Stomach smooth muscle (tissue), 2 donors: Measurements from ENCODE around the gene HTR2B.
A peak's percentile ranks its signal among the peaks of the same experiment; 100 is the strongest.
"Not testable (repeated sequence)": the region's sequence is repeated elsewhere in the genome, so short reads cannot be mapped to it uniquely, and the experiment has no call there.

Experiments used
- H3K27ac ChIP-seq: one replicate; pipeline ENCODE4 v1.7.0; 2013; ENCODE audit warnings: mild to moderate bottlenecking, low read length, inconsistent platforms
- H3K27me3 ChIP-seq, 2 donors: one replicate each; pipeline ENCODE4 v1.7.0; 2013; ENCODE audit warnings: low read length in 2 of 2; ENCODE audit not compliant: insufficient read depth in 2 of 2, control insufficient read depth in 1 of 2
- H3K36me3 ChIP-seq, 2 donors: one replicate each; pipeline ENCODE4 v1.7.0; 2013; ENCODE audit warnings: low read length in 2 of 2; ENCODE audit not compliant: control insufficient read depth in 2 of 2, insufficient read depth in 2 of 2
- H3K4me1 ChIP-seq: one replicate; pipeline ENCODE4 v1.7.0; 2013; ENCODE audit warnings: low read length; ENCODE audit not compliant: control insufficient read depth, insufficient read depth
- H3K4me3 ChIP-seq, 2 donors: one replicate each; pipeline ENCODE4 v1.7.0; 2013; ENCODE audit warnings: low read length in 2 of 2
- H3K9ac ChIP-seq, 2 donors: one replicate each; pipeline ENCODE4 v1.7.0; 2013; ENCODE audit warnings: low read length in 2 of 2, mild to moderate bottlenecking in 1 of 2
- H3K9me3 ChIP-seq, 2 donors: one replicate each; pipeline ENCODE4 v1.7.0; 2013; ENCODE audit warnings: low read length in 2 of 2; ENCODE audit not compliant: control insufficient read depth in 2 of 2
- donor health status: healthy.
- donor health status: Pancreatic carcinoma.

HTR2B gene

DNA sequence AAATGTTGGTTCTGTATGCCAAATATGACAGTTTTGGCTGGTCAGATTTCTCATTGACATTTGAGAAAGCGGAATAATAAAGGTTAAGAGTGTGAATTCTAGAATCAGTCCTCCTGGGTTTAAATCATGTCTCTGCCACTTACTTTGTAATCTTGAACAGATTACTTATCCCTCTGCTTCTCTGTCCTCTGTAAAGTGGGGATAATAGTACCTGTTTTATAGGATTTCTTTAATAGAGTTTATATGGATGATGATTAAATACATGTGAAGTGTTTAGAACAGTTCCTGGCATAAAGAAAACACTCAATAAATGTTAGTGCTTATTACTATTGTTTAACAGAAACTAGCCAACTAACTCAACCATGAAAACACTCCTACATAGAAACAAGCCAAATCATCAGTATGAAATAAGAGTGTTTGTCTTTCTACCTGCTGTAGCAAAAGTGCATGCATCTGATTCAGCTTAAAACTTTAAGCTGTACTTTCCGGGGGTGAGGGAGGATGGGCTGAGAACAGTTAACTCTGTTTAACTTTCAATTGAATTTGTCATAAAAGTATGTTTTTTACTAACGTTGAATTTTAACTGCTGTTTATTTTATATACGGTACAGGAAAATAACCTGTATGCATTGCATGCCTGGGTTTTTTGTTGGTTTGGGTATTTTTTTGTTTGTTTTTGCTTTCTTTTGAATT lies 6.8 kb downstream of the HTR2B start:
- no peaks in the 10 kb centered on the region for H3K9me3 ChIP-seq
- no peaks in the 10 kb centered on the region for H3K4me1 ChIP-seq
- no peak overlapping the region for H3K27ac ChIP-seq
- no peak overlapping the region for H3K9ac ChIP-seq
- H3K27me3 ChIP-seq = no peaks in the 10 kb centered on the region
- H3K36me3 ChIP-seq = no peaks in the 10 kb centered on the region
- no peak overlapping the region for H3K4me3 ChIP-seq

DNA sequence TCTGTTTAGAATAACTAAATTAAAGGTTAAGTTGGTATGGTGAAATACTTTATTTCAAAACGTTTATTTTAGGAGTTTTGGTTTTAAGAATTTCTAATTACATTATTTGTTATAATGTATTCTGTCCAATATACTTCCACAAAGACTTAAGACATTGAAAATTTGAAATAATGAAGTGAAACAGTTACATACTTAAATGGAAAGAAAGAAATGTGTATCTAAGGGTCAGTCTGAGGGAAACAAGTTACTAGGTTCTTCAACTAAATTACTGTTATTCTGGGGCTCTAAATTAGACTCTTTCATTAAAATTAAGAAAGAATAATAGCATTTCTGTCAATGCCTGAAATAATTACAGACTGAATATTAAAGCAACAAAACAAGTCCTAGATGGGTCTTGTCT lies 7.7 kb downstream of the HTR2B start:
- Histone ChIP-seq H3K4me3 (no peak overlapping the region), H3K4me1 (no peaks in the 10 kb centered on the region), H3K9ac (no peak overlapping the region), H3K27ac (no peak overlapping the region), H3K36me3 (no peaks in the 10 kb centered on the region), H3K9me3 (no peaks in the 10 kb centered on the region), H3K27me3 (no peaks in the 10 kb centered on the region)

DNA sequence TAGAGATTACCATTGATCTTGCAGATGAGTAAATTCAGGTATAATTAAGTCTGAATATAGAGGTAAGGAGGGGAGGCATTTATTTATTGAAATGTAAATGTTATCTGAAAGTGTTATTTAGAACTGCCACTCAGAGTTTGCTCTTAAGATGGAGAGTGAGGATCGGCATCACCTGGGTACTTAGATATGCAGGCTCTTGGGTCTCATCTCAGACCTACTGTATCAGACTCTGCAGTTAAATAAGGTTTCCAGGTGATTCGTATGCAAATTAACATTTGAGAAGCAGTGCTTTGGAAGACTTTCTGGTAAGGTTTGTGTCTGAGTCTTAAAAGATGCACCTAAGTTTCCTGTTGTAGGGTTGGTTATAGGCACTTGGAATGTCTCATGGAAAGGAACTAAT lies 9.2 kb downstream of the HTR2B start:
- H3K4me3 ChIP-seq = no peak overlapping the region
- H3K27me3 ChIP-seq = no peaks in the 10 kb centered on the region
- H3K27ac ChIP-seq = no peak overlapping the region
- no peaks in the 10 kb centered on the region for H3K4me1 ChIP-seq
- H3K9ac ChIP-seq = no peak overlapping the region
- H3K36me3 ChIP-seq = no peaks in the 10 kb centered on the region
- H3K9me3 ChIP-seq = no peaks in the 10 kb centered on the region

DNA sequence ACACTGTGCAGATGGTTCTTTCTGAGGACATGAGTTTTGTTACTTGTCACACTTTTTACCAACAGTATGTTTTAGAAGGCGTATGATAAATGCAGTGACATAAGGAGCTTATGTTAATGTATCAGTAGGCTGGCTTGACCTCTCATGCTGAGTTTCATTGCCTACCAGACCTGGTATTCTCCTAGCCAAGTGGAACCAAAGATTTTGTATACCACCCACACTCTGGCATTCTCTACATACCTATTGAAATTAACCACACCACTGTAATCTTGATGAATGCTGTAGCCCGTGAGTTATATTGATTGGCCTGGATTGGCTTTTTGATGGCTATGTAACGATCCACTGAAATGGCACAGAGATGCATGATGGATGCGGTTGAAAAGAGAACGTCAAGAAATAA lies 11.4 kb downstream of the HTR2B start:
- no peak overlapping the region for H3K9ac ChIP-seq

DNA sequence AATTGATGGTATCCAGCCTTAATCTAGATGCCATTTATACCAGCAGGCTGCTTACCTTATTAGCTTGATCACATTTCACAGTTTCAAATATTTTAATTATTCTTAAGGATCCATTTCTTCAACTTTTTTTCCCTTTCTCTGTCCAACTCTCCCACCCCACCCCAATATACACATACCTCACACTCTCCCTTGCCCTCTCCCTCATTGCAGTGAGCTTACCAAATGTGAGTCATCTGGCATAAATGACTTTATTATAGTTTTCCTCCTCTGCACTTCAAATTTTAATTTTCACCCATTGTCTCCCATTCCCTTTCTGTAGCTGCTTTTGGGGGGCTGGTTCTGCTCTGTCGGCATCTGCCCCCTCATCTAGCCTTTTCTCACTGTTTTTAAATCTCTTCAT lies 12.9 kb downstream of the HTR2B start:
- H3K27me3 ChIP-seq = no peaks in the 10 kb centered on the region
- no peaks in the 10 kb centered on the region for H3K4me1 ChIP-seq
- H3K9me3 ChIP-seq = no peaks in the 10 kb centered on the region
- peaks cover 4 to 5% of the 10 kb centered on the region in 2 donors for H3K36me3 ChIP-seq
- H3K9ac ChIP-seq = no peak overlapping the region
- H3K4me3 ChIP-seq = no peak overlapping the region
- H3K27ac ChIP-seq = no peak overlapping the region

More for the DNA sequence above, 11.4 kb downstream of the HTR2B start:
- Histone ChIP-seq H3K36me3 (peaks cover 4 to 5% of the 10 kb centered on the region in 2 donors), H3K27ac (no peak overlapping the region), H3K9me3 (no peaks in the 10 kb centered on the region), H3K27me3 (no peaks in the 10 kb centered on the region), H3K4me1 (no peaks in the 10 kb centered on the region), H3K4me3 (no peak overlapping the region)

DNA sequence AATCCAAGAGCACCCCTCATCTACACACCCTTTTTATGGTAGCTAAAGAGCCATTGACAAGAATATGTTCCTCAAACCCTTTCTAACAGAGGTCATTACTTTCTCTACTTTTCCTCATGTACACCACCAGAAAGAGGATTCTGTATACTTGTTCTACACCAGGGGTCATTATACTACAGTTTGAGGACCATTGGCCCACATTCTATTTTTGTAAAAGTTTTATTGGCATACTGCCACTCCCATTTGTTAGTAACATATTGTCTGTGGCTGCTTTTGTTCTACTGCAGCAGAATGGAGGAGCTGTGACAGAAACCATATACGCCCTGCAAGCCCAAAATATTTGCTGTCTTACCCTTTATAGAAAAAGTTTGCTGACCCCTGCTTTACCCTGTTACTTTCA lies 14.3 kb downstream of the HTR2B start:
- no peak overlapping the region for H3K9ac ChIP-seq
- no peaks in the 10 kb centered on the region for H3K27me3 ChIP-seq
- H3K4me1 ChIP-seq = no peaks in the 10 kb centered on the region
- no peaks in the 10 kb centered on the region for H3K9me3 ChIP-seq
- no peak overlapping the region for H3K4me3 ChIP-seq
- H3K27ac ChIP-seq = no peak overlapping the region
- H3K36me3 ChIP-seq = peaks cover 4 to 5% of the 10 kb centered on the region in 2 donors

DNA sequence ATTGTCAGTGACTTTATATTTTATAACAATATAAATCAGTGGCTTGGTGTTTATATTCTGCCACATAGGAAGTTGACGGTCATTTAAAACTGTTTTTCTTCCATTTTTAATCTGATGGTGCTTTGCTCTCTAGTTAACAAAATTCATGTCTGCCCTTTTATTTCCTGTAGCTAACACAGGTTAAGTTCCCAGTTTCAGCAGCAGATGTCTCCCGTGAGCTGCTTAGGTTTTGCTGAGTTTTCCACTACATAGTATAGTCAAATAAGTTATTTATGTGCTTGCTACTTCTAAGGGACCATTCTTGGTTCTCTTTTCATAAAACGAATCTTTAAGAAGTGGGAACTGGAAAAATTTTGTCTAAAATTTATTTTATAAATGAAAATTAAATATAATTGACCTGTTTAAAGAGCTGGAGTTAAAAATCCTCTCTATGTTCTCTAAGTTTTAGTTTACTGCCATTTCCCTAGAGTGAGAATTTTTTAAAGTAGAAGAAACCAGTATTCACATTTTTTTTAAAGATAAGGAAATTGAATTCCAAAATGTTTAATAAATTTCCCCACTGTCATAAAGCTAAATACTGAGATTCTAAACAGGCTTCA lies 20.6 kb downstream of the HTR2B start:
- Histone ChIP-seq H3K9ac (peak overlapping the region in 1 of 2 donors; percentile 3), H3K36me3 (peaks cover 7 to 16% of the 10 kb centered on the region in 2 donors), H3K4me1 (peaks cover 2% of the 10 kb centered on the region), H3K27ac (peak overlapping the region; percentile 12), H3K9me3 (peaks cover 3 to 6% of the 10 kb centered on the region in 2 donors), H3K4me3 (no peak overlapping the region), H3K27me3 (no peaks in the 10 kb centered on the region)

DNA sequence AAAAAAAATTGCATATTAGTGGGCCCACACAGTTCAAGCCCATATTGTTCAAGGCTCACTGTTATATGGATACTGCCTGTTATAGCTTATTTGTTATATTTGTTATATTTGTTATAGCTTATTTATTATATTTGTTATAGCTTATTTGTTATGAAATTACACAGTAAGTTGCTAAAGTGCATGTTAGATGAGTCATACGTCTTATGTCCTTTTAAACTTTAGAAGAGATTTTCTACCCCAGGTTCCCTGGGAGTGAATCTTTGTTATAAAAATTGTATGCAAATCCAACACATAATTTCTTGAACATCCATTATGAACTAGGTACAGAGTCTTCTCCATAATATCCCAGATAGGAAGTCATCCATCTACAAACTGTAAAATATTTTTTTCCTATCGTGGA lies 22.1 kb downstream of the HTR2B start:
- peaks cover 3 to 12% of the 10 kb centered on the region in 2 donors for H3K36me3 ChIP-seq
- H3K27ac ChIP-seq = no peak overlapping the region
- H3K4me1 ChIP-seq = peaks cover 2% of the 10 kb centered on the region
- H3K9ac ChIP-seq = no peak overlapping the region
- peaks cover 3 to 6% of the 10 kb centered on the region in 2 donors for H3K9me3 ChIP-seq
- no peak overlapping the region for H3K4me3 ChIP-seq
- H3K27me3 ChIP-seq = no peaks in the 10 kb centered on the region

DNA sequence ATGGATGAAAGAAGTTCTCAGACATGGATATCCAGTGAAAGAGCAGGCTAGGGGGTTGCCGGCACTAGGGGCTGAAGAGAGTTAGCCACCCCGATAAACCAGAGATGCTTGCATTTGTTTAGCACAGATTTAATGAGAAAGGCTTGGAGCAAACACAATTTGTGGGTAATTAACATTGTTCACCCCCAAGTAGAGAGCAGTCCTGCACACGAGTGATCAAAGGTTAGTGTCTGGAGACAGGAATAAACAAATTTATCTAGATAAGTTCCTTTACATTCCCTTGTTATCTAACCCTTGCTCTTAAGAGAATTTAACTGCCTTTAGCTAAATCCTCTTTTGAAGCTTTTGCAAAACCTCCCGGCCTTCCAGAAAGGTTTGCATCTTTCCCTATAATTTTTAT lies 23.9 kb downstream of the HTR2B start:
- H3K9ac ChIP-seq = no peak overlapping the region
- no peak overlapping the region for H3K27ac ChIP-seq
- H3K4me3 ChIP-seq = no peak overlapping the region
- peaks cover 3 to 12% of the 10 kb centered on the region in 2 donors for H3K36me3 ChIP-seq
- peaks cover 2% of the 10 kb centered on the region for H3K4me1 ChIP-seq
- peaks cover 3 to 6% of the 10 kb centered on the region in 2 donors for H3K9me3 ChIP-seq
- H3K27me3 ChIP-seq = no peaks in the 10 kb centered on the region

DNA sequence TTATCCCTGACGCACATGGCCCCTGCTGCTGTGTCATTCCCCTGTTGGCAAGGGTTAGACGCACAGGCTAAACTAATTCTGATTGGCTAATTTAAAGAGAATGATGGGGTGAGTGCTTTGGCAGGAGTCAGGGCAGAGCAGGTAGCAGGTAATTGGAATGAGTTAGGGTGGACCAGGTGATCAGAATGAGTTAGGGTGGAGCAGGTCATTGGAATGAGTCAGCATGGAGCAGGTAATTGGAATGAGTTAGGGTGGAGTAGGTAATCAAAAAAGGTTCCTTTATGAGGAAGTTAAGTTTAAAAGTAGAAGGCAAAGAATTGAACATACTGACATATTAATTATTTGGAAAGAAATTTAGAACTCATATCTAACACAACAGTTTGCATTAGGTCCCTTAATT lies 24.5 kb downstream of the HTR2B start:
- not testable (repeated sequence) for H3K27ac ChIP-seq, H3K4me1 ChIP-seq, H3K4me3 ChIP-seq, H3K9ac ChIP-seq, H3K9me3 ChIP-seq, H3K27me3 ChIP-seq
- H3K36me3 ChIP-seq = peaks cover 3 to 12% of the 10 kb centered on the region in 2 donors

DNA sequence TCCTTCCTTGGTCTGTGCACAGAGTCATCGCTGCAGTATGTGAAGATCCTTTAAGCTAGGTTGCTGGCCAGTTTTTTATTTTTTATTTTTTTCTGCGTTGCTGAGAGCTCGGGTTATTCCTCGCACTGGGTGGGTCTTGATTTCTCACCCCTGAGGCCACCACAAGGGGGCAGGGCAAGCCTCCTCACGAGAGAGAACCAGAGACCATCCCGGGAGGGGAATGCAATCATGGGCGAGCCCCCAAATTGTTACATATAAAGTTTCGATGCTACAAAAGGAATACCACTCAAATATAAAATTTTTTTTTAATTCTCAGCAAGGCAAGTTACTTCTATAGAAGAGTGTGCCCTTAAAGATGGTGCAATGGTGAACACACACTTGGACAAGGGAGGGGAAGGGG lies 24.9 kb downstream of the HTR2B start:
- Histone ChIP-seq H3K36me3 (peaks cover 3 to 15% of the 10 kb centered on the region in 2 donors), H3K27me3 (no peaks in the 10 kb centered on the region), H3K27ac (no peak overlapping the region), H3K4me1 (peaks cover 2% of the 10 kb centered on the region), H3K4me3 (no peak overlapping the region), H3K9me3 (peaks cover 3 to 6% of the 10 kb centered on the region in 2 donors), H3K9ac (no peak overlapping the region)
